GM19372 (cell line): ENCODE data around the gene LIN9.
"Not testable (repeated sequence)": the region's sequence is repeated elsewhere in the genome, so short reads cannot be mapped to it uniquely, and the experiment has no call there.

Experiments
- ATAC-seq: cut with Tn5 transposase; IDR thresholded peaks from one replicate; pipeline ENCODE4 v1.9.1; 2021; ENCODE audit warnings: mild to moderate bottlenecking, low read depth, moderate library complexity; ENCODE audit not compliant: unreplicated experiment

Gene LIN9

GRCh38 chr1:226277897-226278296, 31.1 kb downstream of the LIN9 start:
- ATAC-seq: no peak

- no peak for ATAC-seq
Observed at GRCh38 chr1:226276987-226277386, 32.0 kb downstream of the LIN9 start.

- ATAC-seq: no peak
Observed at GRCh38 chr1:226276077-226276682, 32.8 kb downstream of the LIN9 start.

GRCh38 chr1:226274138-226274537, 34.8 kb downstream of the LIN9 start:
- no peak for ATAC-seq

GRCh38 chr1:226272233-226272902, 36.6 kb downstream of the LIN9 start:
- not testable (repeated sequence) for ATAC-seq

- ATAC-seq: no peak
Observed at GRCh38 chr1:226268421-226269124, 40.4 kb downstream of the LIN9 start.

GRCh38 chr1:226261818-226262217, 47.1 kb downstream of the LIN9 start:
- no peak for ATAC-seq

GRCh38 chr1:226255380-226255779, 53.6 kb downstream of the LIN9 start:
- ATAC-seq: no peak

- ATAC-seq: no peak
Observed at GRCh38 chr1:226253933-226254332, 55.0 kb downstream of the LIN9 start.

- ATAC-seq: not testable (repeated sequence)
Observed at GRCh38 chr1:226252841-226253240, 56.1 kb downstream of the LIN9 start.

GRCh38 chr1:226250511-226250910, 58.5 kb downstream of the LIN9 start:
- ATAC-seq: no peak

- ATAC-seq: no peak
Observed at GRCh38 chr1:226248796-226249195, 60.2 kb downstream of the LIN9 start.

GRCh38 chr1:226248091-226248490, 60.9 kb downstream of the LIN9 start:
- ATAC-seq: no peak

- no peak for ATAC-seq
Observed at GRCh38 chr1:226239421-226239820, 69.5 kb downstream of the LIN9 start.

- ATAC-seq: no peak
Observed at GRCh38 chr1:226236826-226237225, 72.1 kb downstream of the LIN9 start.

GRCh38 chr1:226233806-226234205, 75.2 kb downstream of the LIN9 start:
- no peak for ATAC-seq

GRCh38 chr1:226233293-226233692, 75.7 kb downstream of the LIN9 start:
- ATAC-seq: no peak

- no peak for ATAC-seq
Observed at GRCh38 chr1:226226601-226227000, 82.4 kb downstream of the LIN9 start.

GRCh38 chr1:226223786-226224244, 85.1 kb downstream of the LIN9 start:
- peak; percentile 55 for ATAC-seq

GRCh38 chr1:226223157-226223785, 85.7 kb downstream of the LIN9 start, which contains the start of gene MIXL1:
Gene MIXL1 (plus strand): TSS chr1:226223664. CDS start chr1:226223682, 18 bp downstream.
- ATAC-seq: peak; percentile 40

- no peak for ATAC-seq
Observed at GRCh38 chr1:226222686-226223085, 86.3 kb downstream of the LIN9 start.
